ENCODE measurements around the gene FRS2.
A peak's percentile ranks its signal among the peaks of the same experiment; 100 is the strongest.

Gene FRS2

GRCh38 chr12:69519871-69520270 lies 49.7 kb downstream of the FRS2 start:
- DNase-seq (ENCODE audit: insufficient read length), result no peak
- no peak for TF ChIP-seq TAF1 (IDR thresholded peaks at IDR 0.05; ENCODE audit: borderline replicate concordance, low read depth, low read length)
- no peak for TF ChIP-seq POLR2A (IDR thresholded peaks at IDR 0.05; ENCODE audit: low read depth, low read length)
- no peak for TF ChIP-seq POLR2AphosphoS5 (IDR thresholded peaks at IDR 0.05; ENCODE audit: low read depth, low read length)
- FAIRE-seq, result no peak

GRCh38 chr12:69523433-69524330 lies 53.5 kb downstream of the FRS2 start:
- no peak for FAIRE-seq
- TF ChIP-seq POLR2A (IDR thresholded peaks at IDR 0.05; ENCODE audit: low read depth, low read length), result no peak
- TF ChIP-seq POLR2AphosphoS5 (IDR thresholded peaks at IDR 0.05; ENCODE audit: low read depth, low read length), result no peak
- no peak for TF ChIP-seq TAF1 (IDR thresholded peaks at IDR 0.05; ENCODE audit: borderline replicate concordance, low read depth, low read length)
- no peak for DNase-seq (ENCODE audit: insufficient read length)

- TF ChIP-seq POLR2A (IDR thresholded peaks at IDR 0.05; ENCODE audit: low read depth, low read length), result no peak
- TF ChIP-seq POLR2AphosphoS5 (IDR thresholded peaks at IDR 0.05; ENCODE audit: low read depth, low read length), result no peak
- TF ChIP-seq TAF1 (IDR thresholded peaks at IDR 0.05; ENCODE audit: borderline replicate concordance, low read depth, low read length), result no peak
- DNase-seq (ENCODE audit: insufficient read length), result no peak
- no peak for FAIRE-seq
Measured at GRCh38 chr12:69524331-69524630, 54.1 kb downstream of the FRS2 start.

- DNase-seq (ENCODE audit: insufficient read length), result no peak
- FAIRE-seq, result no peak
- TF ChIP-seq TAF1 (IDR thresholded peaks at IDR 0.05; ENCODE audit: borderline replicate concordance, low read depth, low read length), result no peak
- TF ChIP-seq POLR2AphosphoS5 (IDR thresholded peaks at IDR 0.05; ENCODE audit: low read depth, low read length), result no peak
Measured at GRCh38 chr12:69524755-69525469, 54.7 kb downstream of the FRS2 start.

GRCh38 chr12:69527506-69528272 lies 57.5 kb downstream of the FRS2 start:
- no peak for TF ChIP-seq TAF1 (IDR thresholded peaks at IDR 0.05; ENCODE audit: borderline replicate concordance, low read depth, low read length)
- no peak for TF ChIP-seq POLR2AphosphoS5 (IDR thresholded peaks at IDR 0.05; ENCODE audit: low read depth, low read length)
- no peak for TF ChIP-seq POLR2A (IDR thresholded peaks at IDR 0.05; ENCODE audit: low read depth, low read length)
- DNase-seq (ENCODE audit: insufficient read length), result no peak

GRCh38 chr12:69529021-69529420 lies 58.8 kb downstream of the FRS2 start:
- DNase-seq (ENCODE audit: insufficient read length), result no peak
- FAIRE-seq, result no peak
- TF ChIP-seq TAF1 (IDR thresholded peaks at IDR 0.05; ENCODE audit: borderline replicate concordance, low read depth, low read length), result no peak
- TF ChIP-seq POLR2A (IDR thresholded peaks at IDR 0.05; ENCODE audit: low read depth, low read length), result no peak
- no peak for TF ChIP-seq POLR2AphosphoS5 (IDR thresholded peaks at IDR 0.05; ENCODE audit: low read depth, low read length)

More at GRCh38 chr12:69527506-69528272, 57.5 kb downstream of the FRS2 start:
- FAIRE-seq, result no peak

- FAIRE-seq, result no peak
- no peak for DNase-seq (ENCODE audit: insufficient read length)
- TF ChIP-seq POLR2AphosphoS5 (IDR thresholded peaks at IDR 0.05; ENCODE audit: low read depth, low read length), result no peak
- no peak for TF ChIP-seq POLR2A (IDR thresholded peaks at IDR 0.05; ENCODE audit: low read depth, low read length)
- TF ChIP-seq TAF1 (IDR thresholded peaks at IDR 0.05; ENCODE audit: borderline replicate concordance, low read depth, low read length), result no peak
Measured at GRCh38 chr12:69533844-69534243, 63.7 kb downstream of the FRS2 start.

- FAIRE-seq (peak; percentile 75), DNase-seq (ENCODE audit: insufficient read length) (no peak)
- TF ChIP-seq POLR2A (IDR thresholded peaks at IDR 0.05; ENCODE audit: low read depth, low read length), result no peak
- TF ChIP-seq POLR2AphosphoS5 (IDR thresholded peaks at IDR 0.05; ENCODE audit: low read depth, low read length), result no peak
- no peak for TF ChIP-seq TAF1 (IDR thresholded peaks at IDR 0.05; ENCODE audit: borderline replicate concordance, low read depth, low read length)
Measured at GRCh38 chr12:69534389-69534822, 64.2 kb downstream of the FRS2 start.

GRCh38 chr12:69540987-69541386 lies 70.8 kb downstream of the FRS2 start:
- FAIRE-seq, result no peak
- no peak for DNase-seq (ENCODE audit: insufficient read length)
- TF ChIP-seq POLR2A (IDR thresholded peaks at IDR 0.05; ENCODE audit: low read depth, low read length), result no peak

GRCh38 chr12:69544087-69544486 lies 73.9 kb downstream of the FRS2 start:
- DNase-seq (ENCODE audit: insufficient read length) (no peak), FAIRE-seq (no peak)
- no peak for TF ChIP-seq POLR2A (IDR thresholded peaks at IDR 0.05; ENCODE audit: low read depth, low read length)
- TF ChIP-seq POLR2AphosphoS5 (IDR thresholded peaks at IDR 0.05; ENCODE audit: low read depth, low read length), result no peak
- no peak for TF ChIP-seq TAF1 (IDR thresholded peaks at IDR 0.05; ENCODE audit: borderline replicate concordance, low read depth, low read length)

- TF ChIP-seq POLR2A (IDR thresholded peaks at IDR 0.05; ENCODE audit: low read depth, low read length) (no peak), POLR2AphosphoS5 (IDR thresholded peaks at IDR 0.05; ENCODE audit: low read depth, low read length) (no peak), TAF1 (IDR thresholded peaks at IDR 0.05; ENCODE audit: borderline replicate concordance, low read depth, low read length) (no peak)
- FAIRE-seq (no peak), DNase-seq (ENCODE audit: insufficient read length) (no peak)
Measured at GRCh38 chr12:69545081-69545480, 74.9 kb downstream of the FRS2 start.

Measured in GM12892 (cell line).